GM18861 (cell line): ENCODE results near the gene MYOF.
A peak's percentile ranks its signal among the peaks of the same experiment; 100 is the strongest.

Experiments
- ATAC-seq: cut with Tn5 transposase; IDR thresholded peaks from one replicate; pipeline ENCODE4 v1.9.1; 2021; ENCODE audit not compliant: unreplicated experiment

Gene MYOF, protein sequence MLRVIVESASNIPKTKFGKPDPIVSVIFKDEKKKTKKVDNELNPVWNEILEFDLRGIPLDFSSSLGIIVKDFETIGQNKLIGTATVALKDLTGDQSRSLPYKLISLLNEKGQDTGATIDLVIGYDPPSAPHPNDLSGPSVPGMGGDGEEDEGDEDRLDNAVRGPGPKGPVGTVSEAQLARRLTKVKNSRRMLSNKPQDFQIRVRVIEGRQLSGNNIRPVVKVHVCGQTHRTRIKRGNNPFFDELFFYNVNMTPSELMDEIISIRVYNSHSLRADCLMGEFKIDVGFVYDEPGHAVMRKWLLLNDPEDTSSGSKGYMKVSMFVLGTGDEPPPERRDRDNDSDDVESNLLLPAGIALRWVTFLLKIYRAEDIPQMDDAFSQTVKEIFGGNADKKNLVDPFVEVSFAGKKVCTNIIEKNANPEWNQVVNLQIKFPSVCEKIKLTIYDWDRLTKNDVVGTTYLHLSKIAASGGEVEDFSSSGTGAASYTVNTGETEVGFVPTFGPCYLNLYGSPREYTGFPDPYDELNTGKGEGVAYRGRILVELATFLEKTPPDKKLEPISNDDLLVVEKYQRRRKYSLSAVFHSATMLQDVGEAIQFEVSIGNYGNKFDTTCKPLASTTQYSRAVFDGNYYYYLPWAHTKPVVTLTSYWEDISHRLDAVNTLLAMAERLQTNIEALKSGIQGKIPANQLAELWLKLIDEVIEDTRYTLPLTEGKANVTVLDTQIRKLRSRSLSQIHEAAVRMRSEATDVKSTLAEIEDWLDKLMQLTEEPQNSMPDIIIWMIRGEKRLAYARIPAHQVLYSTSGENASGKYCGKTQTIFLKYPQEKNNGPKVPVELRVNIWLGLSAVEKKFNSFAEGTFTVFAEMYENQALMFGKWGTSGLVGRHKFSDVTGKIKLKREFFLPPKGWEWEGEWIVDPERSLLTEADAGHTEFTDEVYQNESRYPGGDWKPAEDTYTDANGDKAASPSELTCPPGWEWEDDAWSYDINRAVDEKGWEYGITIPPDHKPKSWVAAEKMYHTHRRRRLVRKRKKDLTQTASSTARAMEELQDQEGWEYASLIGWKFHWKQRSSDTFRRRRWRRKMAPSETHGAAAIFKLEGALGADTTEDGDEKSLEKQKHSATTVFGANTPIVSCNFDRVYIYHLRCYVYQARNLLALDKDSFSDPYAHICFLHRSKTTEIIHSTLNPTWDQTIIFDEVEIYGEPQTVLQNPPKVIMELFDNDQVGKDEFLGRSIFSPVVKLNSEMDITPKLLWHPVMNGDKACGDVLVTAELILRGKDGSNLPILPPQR (N-terminal part only)

GRCh38 chr10:93482145-93482834 lies at the start of gene MYOF:
Gene MYOF (minus strand): TSS chr10:93482334. CDS start chr10:93482194, 140 bp downstream.
- ATAC-seq: peak; percentile 83

DNA sequence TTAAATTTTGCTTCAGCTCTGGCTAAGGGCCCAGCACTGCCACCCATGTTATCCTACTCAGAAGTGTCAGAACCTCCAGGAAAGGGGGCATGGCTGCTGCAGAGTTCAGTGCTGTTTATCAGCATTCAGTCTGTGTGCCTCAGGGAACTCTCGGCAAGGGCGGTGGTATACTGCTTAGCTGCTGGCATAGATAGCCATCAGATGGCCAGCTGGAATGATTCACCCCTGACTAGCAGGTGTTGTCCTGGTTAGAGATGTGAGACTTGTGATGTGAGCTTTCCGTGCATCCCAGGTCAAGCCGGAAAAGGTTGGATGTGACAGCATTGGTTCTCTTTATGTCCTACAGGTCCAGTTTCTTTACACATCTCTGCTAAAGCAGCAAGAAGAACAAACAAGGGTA lies 36.4 kb upstream of the MYOF start:
- no peak for ATAC-seq

- ATAC-seq: no peak
Measured at GRCh38 chr10:93516006-93516380, 33.9 kb upstream of the MYOF start.

DNA sequence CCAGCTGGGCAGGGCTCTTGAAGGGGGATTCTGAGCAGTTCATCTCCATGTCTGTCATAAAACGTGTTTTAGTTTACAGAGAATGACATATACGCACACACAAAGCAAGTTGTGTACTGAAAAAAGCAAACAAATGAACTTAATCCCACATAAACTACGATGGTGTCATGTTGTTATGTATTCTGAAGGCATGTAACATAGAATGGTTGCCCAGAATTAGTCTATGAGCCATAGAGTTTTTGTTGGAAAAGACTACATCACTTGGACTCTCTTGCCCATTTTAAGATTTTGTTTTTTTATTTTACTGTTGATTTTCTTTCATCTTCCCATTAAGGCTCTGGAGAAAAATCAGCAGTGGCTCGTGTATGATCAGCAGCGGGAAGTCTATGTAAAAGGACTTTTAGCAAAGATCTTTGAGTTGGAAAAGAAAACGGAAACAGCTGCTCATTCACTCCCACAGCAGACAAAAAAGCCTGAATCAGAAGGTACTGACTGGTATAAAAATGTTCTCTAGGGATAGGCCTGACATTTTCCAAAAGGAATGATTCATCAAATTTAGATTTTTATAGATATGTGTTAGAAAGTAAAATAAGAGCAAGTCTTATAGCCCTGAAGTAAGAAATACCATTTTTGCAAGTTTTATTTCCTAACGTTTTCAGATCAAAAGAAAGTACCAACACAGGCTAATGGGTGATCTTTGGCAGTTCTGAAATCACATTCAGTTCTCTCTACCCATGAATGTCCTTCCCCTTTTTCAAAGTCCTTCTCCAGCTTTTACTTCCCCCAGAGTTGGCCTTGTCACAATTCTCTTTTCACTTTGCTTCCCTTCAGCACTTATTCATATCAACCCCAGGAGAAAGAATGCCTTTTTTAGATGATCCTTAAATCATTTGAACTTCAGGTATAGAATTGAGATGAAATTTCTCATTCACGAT lies 33.2 kb upstream of the MYOF start:
- no peak for ATAC-seq

- ATAC-seq: no peak
Measured at GRCh38 chr10:93514521-93514920, 32.4 kb upstream of the MYOF start.

GRCh38 chr10:93513091-93513490 lies 31.0 kb upstream of the MYOF start:
- ATAC-seq: no peak

GRCh38 chr10:93512565-93512964 lies 30.4 kb upstream of the MYOF start:
- no peak for ATAC-seq

GRCh38 chr10:93509816-93510215 lies 27.7 kb upstream of the MYOF start:
- ATAC-seq: no peak

DNA sequence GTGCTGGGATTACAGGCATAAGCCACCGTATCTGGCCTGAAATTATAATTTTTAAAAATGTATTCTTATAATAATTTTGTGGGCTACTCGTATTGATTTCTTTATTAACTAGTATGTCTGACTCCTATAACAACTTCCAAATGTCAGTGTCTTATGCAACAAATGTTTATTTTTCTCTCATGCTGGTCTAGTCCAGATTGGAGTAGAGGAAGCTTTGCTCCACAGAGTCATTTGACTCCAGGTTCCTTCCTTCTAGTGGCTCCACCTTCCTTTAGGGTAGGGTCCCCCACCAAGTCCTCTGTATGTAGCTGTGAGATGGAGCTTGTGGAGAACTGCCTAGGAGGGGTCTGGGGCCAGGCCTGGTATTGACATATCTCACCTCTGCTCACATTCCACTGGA lies 22.9 kb upstream of the MYOF start:
- no peak for ATAC-seq

GRCh38 chr10:93503075-93503474 lies 20.9 kb upstream of the MYOF start:
- no peak for ATAC-seq

DNA sequence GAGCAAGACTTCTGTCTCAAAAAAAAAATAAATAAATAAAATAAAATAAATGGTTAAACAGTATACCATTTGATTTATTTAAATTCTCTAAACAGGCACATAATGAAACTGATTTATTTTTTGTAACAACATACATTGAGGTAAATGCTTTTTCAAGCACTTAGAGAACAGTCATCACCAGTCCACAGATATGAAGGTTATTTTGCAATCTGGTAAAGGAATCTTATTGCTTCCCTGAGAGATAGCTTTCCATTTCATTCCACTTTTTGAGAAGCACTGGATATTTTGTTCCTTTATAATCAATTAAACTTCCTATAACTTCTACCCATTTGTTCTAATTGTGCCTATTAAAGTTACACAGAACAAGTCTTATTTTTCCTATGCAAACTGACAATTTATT lies 19.5 kb upstream of the MYOF start:
- no peak for ATAC-seq

DNA sequence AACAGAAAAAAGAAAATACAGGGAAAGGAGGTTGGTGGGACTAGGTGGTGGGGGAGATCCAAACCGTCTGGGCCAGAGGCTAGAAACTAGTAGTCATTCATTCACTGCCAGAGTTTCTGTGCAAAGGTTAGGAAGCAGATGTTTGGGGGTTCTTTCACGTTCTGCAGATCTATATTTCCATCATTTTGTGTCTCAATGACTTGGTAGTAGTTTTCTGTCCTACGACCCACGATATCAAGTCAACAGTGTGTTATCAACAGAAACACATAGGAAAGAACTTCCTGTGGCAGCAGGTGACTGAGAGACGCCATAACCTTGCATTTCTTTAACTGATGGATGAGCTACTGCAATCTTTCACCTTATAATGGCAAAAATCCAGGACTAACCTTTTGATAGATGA lies 16.0 kb upstream of the MYOF start:
- ATAC-seq: no peak

DNA sequence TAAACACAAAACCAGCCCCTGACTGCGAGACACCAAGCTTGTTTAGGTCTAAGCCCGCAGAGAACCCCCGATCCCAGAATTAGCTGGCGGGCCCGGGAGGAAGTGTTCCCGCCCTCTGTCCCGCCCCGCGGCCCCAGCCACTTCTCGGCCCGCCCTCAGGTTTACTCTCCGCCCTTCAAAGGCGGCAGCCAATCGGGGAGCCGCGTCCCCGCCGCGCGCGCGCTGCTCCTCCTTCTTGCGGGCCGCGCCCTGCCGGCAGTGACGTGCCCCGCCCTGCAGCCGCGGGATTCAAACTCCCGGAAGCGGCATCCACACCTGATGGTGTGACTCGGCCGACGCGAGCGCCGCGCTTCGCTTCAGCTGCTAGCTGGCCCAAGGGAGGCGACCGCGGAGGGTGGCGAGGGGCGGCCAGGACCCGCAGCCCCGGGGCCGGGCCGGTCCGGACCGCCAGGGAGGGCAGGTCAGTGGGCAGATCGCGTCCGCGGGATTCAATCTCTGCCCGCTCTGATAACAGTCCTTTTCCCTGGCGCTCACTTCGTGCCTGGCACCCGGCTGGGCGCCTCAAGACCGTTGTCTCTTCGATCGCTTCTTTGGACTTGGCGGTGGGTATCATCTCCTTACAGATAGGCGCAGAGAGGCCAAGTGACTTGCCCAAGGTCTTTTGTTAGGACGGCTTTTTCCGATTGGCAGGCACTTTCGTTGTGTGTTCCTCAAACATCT lies 14.3 kb upstream of the MYOF start, which contains the start of gene CEP55:
Gene CEP55, plus strand, starts transcription at position 291 of the 720 bp plus-strand sequence. CDS start 3,440 bp downstream, outside the sequence.
- peak; percentile 97 for ATAC-seq

GRCh38 chr10:93495654-93496321 lies 13.7 kb upstream of the MYOF start:
- peak; percentile 1 for ATAC-seq

DNA sequence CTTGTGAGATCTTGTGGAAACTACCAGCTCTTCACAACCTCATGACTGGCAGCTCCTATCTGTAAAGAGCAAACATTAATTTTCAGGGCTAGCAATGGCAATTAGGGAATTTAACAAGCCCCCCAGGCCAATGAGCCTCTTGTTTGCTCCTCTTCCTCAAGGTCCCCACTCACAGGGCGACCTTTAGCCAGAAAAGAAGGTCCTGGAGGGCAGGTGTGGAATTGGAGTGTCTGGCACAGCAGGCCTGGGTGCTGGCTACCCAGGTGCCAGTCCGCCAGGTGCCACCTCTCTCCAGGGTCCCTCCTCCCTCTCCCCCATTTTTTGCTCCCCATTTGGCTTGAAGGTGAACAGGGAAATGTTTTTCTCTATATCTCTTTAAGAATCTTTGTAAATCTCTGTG lies 12.4 kb upstream of the MYOF start:
- no peak for ATAC-seq

- ATAC-seq: no peak
Measured at GRCh38 chr10:93493162-93493561, 11.0 kb upstream of the MYOF start.

GRCh38 chr10:93491602-93492121 lies 9.5 kb upstream of the MYOF start:
- ATAC-seq: no peak

- no peak for ATAC-seq
Measured at GRCh38 chr10:93488956-93489528, 6.9 kb upstream of the MYOF start.
